Kidney (tissue), 14 donors: Measurements from ENCODE around the gene GMPR. TPM values are rescaled to one million over a fixed set of nuclear protein-coding genes. Genes with fewer than 3 reads are reported as not detected.

Experiments used
- DNase-seq, 5 donors: peaks; one replicate each; pipeline ENCODE4 v3.0.0-alpha.2; 2013 to 2020
- FAIRE-seq: peaks from 2 replicates; lab custom pipeline; 2012; peaks lifted over from hg19 to GRCh38; lab: Jason Lieb, UNC
- H3K27ac ChIP-seq, 2 donors: one replicate each; pipeline ENCODE4 v1.7.0; 2013; ENCODE audit warnings: low read depth in 2 of 2, low read length in 2 of 2, inconsistent platforms in 1 of 2
- H3K27me3 ChIP-seq: one replicate; pipeline ENCODE4 v1.7.1; 2013; ENCODE audit warnings: low read length, inconsistent platforms; ENCODE audit not compliant: control insufficient read depth, insufficient read depth
- H3K36me3 ChIP-seq, 3 donors: one replicate each; pipeline versions ENCODE4 v1.7.0 to v1.7.1; 2013; ENCODE audit warnings: low read length in 3 of 3, control low read depth in 1 of 3, inconsistent platforms in 1 of 3; ENCODE audit not compliant: insufficient read depth in 3 of 3, control insufficient read depth in 2 of 3
- H3K4me1 ChIP-seq, 3 donors: one replicate each; pipeline versions ENCODE4 v1.7.0 to v1.7.1; 2013; ENCODE audit warnings: low read length in 3 of 3, inconsistent platforms in 1 of 3, low read depth in 1 of 3; ENCODE audit not compliant: control insufficient read depth in 2 of 3, insufficient read depth in 2 of 3
- H3K4me3 ChIP-seq, 3 donors: one replicate each; pipeline versions ENCODE4 v1.7.0 to v1.8.1; 2013; ENCODE audit warnings: low read length in 3 of 3, control low read depth in 1 of 3, inconsistent platforms in 1 of 3
- H3K9ac ChIP-seq, 3 donors: one replicate each; pipeline versions ENCODE4 v1.7.0 to v1.7.1; 2013; ENCODE audit warnings: low read length in 3 of 3, control low read depth in 1 of 3, inconsistent platforms in 1 of 3
- H3K9me3 ChIP-seq, 3 donors: one replicate each; pipeline versions ENCODE4 v1.7.0 to v1.7.1; 2013; ENCODE audit warnings: low read length in 3 of 3, control low read depth in 1 of 3, inconsistent platforms in 1 of 3; ENCODE audit not compliant: control insufficient read depth in 2 of 3, insufficient read depth in 1 of 3
- intact Hi-C: fragments of 100-400 bp; cut with DNase I; formaldehyde crosslinking; loops from one replicate; pipeline ENCODE4 v1.11.1; 2022
- polyA plus RNA-seq: library from polyadenylated mRNA; stranded (reverse); fragments of 350-450 nt; fragmentation: Illumina TruSeq; extraction: RNeasy Lipid Tissue Mini Kit (QIAGEN cat#74804); gene quantifications from one replicate; pipeline ENCODE4 v1.2.3, GENCODE V29; 2014; ENCODE audit warnings: low read depth, low replicate concordance; ENCODE audit not compliant: insufficient read depth
- total RNA-seq: library from RNA; stranded (reverse); fragmentation: NEBNext Ultra II Directional; extraction: Animal tissue kit (Norgen Biotek cat#: 25700); gene quantifications from one replicate; pipeline ENCODE4 v1.2.1, GENCODE V29; 2021
- TF ChIP-seq, protein P1 (sequence below): IDR thresholded peaks from 3 replicates; pipeline ENCODE4 v1.5.1; 2012; ENCODE audit warnings: mild to moderate bottlenecking, moderate library complexity, borderline replicate concordance; ENCODE audit not compliant: insufficient read depth; ENCODE audit errors: extremely low read depth
- donor health status: control.
- donor health status: control.
- donor health status: control.
- donor health status: control.
- donor health status: control.
- donor health status: DM: yes; HTN: yes; CAD: no.
- donor health status: Normal renal cell carcinoma (clear cell type).

GMPR gene
- total and polyA plus RNA-seq, 2 donors from 2014 or later: 51.4 to 54.5 TPM

DNA sequence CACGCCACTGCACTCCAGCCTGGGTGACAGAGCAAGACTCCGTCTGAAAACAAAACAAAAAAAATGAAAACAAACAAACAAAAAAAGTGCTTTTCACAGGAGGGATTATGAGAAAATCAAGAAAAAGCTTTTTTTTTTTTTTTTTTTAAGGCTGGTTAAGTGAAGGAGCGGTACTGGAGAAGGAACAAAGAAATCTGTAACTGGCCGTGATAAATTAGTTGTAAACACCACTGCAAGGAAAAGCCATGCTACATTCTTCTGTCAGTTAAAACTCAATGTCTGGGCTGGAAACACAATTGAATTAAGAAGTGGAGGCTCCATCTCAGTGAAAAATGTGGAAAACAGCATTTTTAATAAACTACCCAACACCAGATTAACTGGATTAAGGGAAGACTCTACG, 6.3 kb upstream of the GMPR start:
- H3K4me3 ChIP-seq: no peak overlapping the region
- H3K27me3 ChIP-seq: no peaks in the 10 kb centered on the region
- H3K9me3 ChIP-seq: no peaks in the 10 kb centered on the region
- intact Hi-C loops: no loop called here
- TF ChIP-seq, protein P1, sequence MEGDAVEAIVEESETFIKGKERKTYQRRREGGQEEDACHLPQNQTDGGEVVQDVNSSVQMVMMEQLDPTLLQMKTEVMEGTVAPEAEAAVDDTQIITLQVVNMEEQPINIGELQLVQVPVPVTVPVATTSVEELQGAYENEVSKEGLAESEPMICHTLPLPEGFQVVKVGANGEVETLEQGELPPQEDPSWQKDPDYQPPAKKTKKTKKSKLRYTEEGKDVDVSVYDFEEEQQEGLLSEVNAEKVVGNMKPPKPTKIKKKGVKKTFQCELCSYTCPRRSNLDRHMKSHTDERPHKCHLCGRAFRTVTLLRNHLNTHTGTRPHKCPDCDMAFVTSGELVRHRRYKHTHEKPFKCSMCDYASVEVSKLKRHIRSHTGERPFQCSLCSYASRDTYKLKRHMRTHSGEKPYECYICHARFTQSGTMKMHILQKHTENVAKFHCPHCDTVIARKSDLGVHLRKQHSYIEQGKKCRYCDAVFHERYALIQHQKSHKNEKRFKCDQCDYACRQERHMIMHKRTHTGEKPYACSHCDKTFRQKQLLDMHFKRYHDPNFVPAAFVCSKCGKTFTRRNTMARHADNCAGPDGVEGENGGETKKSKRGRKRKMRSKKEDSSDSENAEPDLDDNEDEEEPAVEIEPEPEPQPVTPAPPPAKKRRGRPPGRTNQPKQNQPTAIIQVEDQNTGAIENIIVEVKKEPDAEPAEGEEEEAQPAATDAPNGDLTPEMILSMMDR: no peak
- DNase-seq: peak in 2 of 5 donors; percentile 31 to 72
- H3K9ac ChIP-seq: no peak overlapping the region
- H3K27ac ChIP-seq: no peak overlapping the region
- FAIRE-seq: no peak
- no peaks in the 10 kb centered on the region for H3K36me3 ChIP-seq
- H3K4me1 ChIP-seq: peaks cover 8 to 15% (median 11%) of the 10 kb centered on the region in 3 donors

DNA sequence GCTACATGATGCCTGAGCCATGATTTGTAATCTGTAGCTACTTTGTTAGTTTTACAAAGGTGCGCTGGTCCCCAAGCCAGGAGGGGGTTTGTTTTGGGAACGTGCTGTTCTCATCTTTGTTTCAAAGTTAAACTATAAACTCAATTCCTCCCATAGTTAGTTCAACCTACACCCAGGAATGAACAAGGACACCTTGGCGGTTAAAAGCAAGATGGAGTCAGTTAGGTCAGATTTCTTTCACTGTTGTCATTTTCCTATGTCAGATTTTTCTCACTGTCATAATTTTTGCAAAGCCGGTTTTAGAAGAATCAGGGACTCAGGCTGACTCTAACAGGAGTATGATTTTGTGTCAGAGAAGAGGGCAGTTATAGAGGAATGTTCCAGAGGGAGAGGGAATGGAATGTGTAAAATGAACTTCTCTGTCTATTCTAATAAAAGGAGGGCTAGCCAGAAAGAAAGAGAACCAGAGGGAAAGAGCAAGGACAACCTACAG, 2.3 kb upstream of the GMPR start:
- peak in 1 of 5 donors; percentile 33 for DNase-seq
- Histone ChIP-seq H3K27ac (peak overlapping the region; percentile 27 to 62), H3K27me3 (no peaks in the 10 kb centered on the region), H3K36me3 (no peaks in the 10 kb centered on the region), H3K9me3 (no peaks in the 10 kb centered on the region), H3K4me3 (peak overlapping the region in 1 of 3 donors; percentile 55), H3K9ac (peak overlapping the region in 1 of 3 donors; percentile 20), H3K4me1 (peaks cover 3 to 17% (median 11%) of the 10 kb centered on the region in 3 donors)
- intact Hi-C loops: no loop called here
- no peak for FAIRE-seq
- TF ChIP-seq, protein P1: no peak

DNA sequence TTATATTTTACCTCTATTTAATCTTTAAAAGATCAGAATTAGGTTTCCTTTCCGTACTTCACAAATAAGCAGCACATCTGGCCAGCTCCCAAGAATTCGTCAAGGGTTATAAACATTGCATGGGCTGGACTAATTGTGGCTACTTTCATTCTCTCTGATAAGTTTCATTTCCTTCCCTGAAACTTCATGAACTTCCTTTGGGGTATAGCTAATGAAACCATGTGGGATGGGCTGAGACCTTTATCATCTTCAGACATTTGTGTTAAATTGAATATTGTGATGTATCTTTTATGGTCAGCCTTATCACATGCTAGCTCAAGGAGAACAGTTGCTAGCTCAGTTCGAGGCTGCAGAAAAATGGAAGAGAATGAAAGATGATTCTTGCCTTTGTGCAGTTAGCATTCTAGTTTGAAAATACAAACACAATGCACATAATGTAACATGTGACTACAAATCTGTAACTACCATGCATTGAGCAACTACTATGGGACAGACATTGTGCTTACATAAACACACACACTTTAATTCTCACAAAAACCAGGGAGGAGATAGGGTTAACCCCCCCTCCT, 1.7 kb upstream of the GMPR start:
- intact Hi-C loops: no loop called here
- Histone ChIP-seq H3K9ac (peak overlapping the region in 1 of 3 donors; percentile 20), H3K36me3 (no peaks in the 10 kb centered on the region), H3K4me1 (peaks cover 3 to 17% (median 11%) of the 10 kb centered on the region in 3 donors), H3K9me3 (no peaks in the 10 kb centered on the region), H3K27ac (peak overlapping the region; percentile 51 to 72), H3K27me3 (no peaks in the 10 kb centered on the region), H3K4me3 (peak overlapping the region in 2 of 3 donors; percentile 47 to 55)
- DNase-seq (peak in 3 of 5 donors; percentile 55 to 94 (median 86)), FAIRE-seq (peak; percentile 74)
- TF ChIP-seq, protein P1: no peak
